Measurements from ENCODE around the gene NDUFAF5. TPM values are rescaled to one million over a fixed set of nuclear protein-coding genes. Genes with fewer than 3 reads are reported as not detected.
A peak's percentile ranks its signal among the peaks of the same experiment; 100 is the strongest.

Gene NDUFAF5
- total and polyA plus RNA-seq, 7 donors: 28.2 to 49.7 (median 39.7) TPM

DNA sequence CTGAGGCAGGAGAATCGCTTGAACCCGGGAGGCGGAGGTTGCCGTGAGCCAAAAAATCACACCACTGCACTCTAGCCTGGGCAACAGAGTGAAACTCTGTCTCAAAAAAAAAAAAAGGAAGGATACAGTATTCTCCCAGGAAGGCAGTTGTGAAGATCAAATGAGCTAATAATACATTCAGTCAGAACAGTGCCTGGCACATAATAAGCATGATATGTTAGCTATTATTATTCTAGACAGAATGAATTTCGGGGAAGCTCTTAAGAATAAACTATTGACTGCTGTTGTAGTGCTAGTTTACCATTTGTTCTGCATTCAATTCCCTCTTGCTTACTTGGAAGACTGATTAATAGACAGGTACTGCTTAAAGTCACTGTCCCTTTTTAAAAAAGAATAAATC lies 40.6 kb downstream of the NDUFAF5 start:
- ATAC-seq (no peak), DNase-seq (no peak)
- intact Hi-C loops (cut with DNase I): no loop called here
- Histone ChIP-seq H3K27me3 (ENCODE audit: insufficient read depth in 3 of 3, low read length in 2 of 3) (no peaks in the 10 kb centered on the region), H3K27ac (no peak overlapping the region), H3K4me1 (peaks cover 1% of the 10 kb centered on the region), H3K4me3 (no peak overlapping the region), H3K36me3 (ENCODE audit: insufficient read depth in 1 of 2, low read depth in 1 of 2) (peaks cover 0 to 2% of the 10 kb centered on the region in 2 donors), H3K9me3 (peaks cover 6% of the 10 kb centered on the region)
- TF ChIP-seq, protein P1, sequence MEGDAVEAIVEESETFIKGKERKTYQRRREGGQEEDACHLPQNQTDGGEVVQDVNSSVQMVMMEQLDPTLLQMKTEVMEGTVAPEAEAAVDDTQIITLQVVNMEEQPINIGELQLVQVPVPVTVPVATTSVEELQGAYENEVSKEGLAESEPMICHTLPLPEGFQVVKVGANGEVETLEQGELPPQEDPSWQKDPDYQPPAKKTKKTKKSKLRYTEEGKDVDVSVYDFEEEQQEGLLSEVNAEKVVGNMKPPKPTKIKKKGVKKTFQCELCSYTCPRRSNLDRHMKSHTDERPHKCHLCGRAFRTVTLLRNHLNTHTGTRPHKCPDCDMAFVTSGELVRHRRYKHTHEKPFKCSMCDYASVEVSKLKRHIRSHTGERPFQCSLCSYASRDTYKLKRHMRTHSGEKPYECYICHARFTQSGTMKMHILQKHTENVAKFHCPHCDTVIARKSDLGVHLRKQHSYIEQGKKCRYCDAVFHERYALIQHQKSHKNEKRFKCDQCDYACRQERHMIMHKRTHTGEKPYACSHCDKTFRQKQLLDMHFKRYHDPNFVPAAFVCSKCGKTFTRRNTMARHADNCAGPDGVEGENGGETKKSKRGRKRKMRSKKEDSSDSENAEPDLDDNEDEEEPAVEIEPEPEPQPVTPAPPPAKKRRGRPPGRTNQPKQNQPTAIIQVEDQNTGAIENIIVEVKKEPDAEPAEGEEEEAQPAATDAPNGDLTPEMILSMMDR (IDR thresholded peaks at IDR 0.05): no peak
- 76 to 84% (median 80%) methylated on average over 4 to 5 of the region's 5 CpGs for WGBS, 3 donors

DNA sequence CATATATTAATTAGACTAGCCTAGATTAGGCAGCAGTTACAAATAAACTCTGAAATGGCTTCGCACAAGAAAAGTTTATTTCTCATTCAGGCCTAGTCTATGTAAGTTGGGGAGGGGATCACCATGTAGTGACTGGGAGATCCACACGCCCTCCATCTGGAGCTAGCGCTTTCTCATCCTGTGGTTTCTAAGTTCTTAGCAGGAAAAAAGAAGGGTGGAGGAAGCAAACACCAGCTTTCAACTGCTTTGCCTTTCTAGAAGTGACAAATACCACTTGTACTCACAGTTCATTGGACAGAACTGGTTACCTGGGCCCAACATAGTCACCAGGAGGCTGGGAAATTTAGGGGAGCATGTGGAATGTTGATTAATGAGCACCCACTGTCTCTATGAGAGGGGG lies 46.6 kb downstream of the NDUFAF5 start:
- 86 to 91% (median 90%) methylated on average over 3 of the region's 3 CpGs for WGBS, 3 donors
- TF ChIP-seq, protein P1 (IDR thresholded peaks at IDR 0.05): no peak
- intact Hi-C loops (cut with DNase I): no loop called here

DNA sequence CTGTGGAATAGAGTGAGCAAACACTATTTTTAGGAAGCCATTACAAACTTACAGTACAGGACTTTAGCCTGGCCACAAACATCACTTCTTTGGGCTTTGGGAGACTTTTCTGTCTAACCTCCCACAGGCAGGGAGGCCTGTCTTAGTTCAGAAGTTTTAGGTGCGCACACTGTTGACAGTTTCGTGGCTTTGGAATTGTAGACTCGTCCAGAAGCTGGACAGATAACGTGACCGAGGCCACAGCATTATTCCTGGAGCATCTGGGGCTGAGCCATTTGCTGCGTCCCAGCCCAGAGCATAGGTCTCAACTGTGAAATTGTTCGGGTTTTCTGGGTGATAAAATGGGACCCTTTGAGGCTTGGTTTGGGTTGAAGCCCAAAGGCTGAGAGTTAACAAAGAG lies 53.8 kb downstream of the NDUFAF5 start:
- TF ChIP-seq, protein P1 (IDR thresholded peaks at IDR 0.05): no peak
- Histone ChIP-seq H3K36me3 (ENCODE audit: insufficient read depth in 1 of 2, low read depth in 1 of 2) (no peaks in the 10 kb centered on the region), H3K27me3 (ENCODE audit: insufficient read depth in 3 of 3, low read length in 2 of 3) (no peaks in the 10 kb centered on the region), H3K9me3 (no peaks in the 10 kb centered on the region), H3K4me1 (no peaks in the 10 kb centered on the region), H3K4me3 (no peak overlapping the region), H3K27ac (no peak overlapping the region)
- no peak for DNase-seq
- ATAC-seq: no peak
- 68 to 71% (median 69%) methylated on average over 7 of the region's 7 CpGs for WGBS, 3 donors
- intact Hi-C loops (cut with DNase I): no loop called here

More for the DNA sequence above, 46.6 kb downstream of the NDUFAF5 start:
- Histone ChIP-seq H3K4me3 (no peak overlapping the region), H3K9me3 (no peaks in the 10 kb centered on the region), H3K4me1 (no peaks in the 10 kb centered on the region), H3K36me3 (ENCODE audit: insufficient read depth in 1 of 2, low read depth in 1 of 2) (no peaks in the 10 kb centered on the region), H3K27ac (no peak overlapping the region), H3K27me3 (ENCODE audit: insufficient read depth in 3 of 3, low read length in 2 of 3) (no peaks in the 10 kb centered on the region)
- DNase-seq: no peak
- no peak for ATAC-seq

DNA sequence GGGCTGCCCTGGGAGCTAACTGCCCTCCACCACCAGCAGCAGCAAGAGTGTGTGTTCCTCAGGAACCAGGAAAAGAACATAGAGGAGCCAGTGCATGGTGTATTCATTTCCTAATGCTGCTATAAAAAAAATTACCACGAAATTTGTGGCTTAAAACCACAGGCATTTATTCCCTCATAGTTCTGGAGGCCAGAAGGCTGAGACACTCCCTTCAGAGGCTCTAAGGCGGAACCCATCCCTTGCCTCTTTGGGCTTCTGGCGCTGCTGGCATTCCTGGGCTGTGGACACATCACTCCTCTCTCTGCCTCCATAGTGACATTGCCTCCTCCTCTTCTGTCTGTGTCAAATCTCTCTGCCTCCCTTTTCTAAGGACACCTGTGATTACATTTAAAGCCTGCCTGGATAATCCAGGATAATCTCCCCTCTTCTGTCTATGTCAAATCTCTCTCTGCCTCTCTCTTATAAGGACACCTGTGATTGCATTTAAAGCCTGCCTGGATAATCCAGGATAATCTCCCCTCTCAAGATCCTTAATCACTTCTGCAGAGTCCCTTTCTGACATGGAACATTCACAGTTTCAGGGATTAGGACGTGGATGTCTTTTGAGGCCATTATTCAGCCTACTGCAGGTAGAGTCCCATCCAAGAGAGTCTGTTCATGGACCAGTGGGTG lies 54.7 kb downstream of the NDUFAF5 start:
- no peaks in the 10 kb centered on the region for H3K4me1 ChIP-seq
- 49 to 59% (median 50%) methylated on average over 4 of the region's 4 CpGs for WGBS, 3 donors
- peak in 1 of 4 donors; percentile 27 for ATAC-seq
- no peak for DNase-seq
- no peak overlapping the region for H3K27ac ChIP-seq
- intact Hi-C loops (cut with DNase I): no loop called here
- H3K9me3 ChIP-seq: no peaks in the 10 kb centered on the region
- no peaks in the 10 kb centered on the region for H3K27me3 ChIP-seq (ENCODE audit: insufficient read depth in 3 of 3, low read length in 2 of 3)
- no peaks in the 10 kb centered on the region for H3K36me3 ChIP-seq (ENCODE audit: insufficient read depth in 1 of 2, low read depth in 1 of 2)
- TF ChIP-seq, protein P1 (IDR thresholded peaks at IDR 0.05): no peak
- H3K4me3 ChIP-seq: no peak overlapping the region

DNA sequence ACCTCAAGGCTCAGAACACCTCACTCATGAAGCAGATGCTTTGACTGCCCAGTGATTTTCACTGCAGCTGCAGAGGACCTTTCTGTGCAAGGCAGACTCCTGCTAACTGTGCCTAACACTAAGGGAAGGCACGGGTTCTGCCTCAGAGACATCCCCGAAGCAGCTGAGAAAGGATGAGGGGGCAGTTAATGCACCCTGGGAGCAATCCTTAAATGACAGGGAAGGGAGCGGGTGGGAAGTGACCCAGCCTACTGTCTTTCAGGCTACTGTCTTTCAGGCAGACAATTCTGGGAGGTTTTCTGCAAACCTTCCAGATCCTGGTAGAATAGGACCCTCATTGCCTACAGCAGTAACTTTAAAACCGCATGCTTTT lies 55.3 kb downstream of the NDUFAF5 start:
- intact Hi-C loops (cut with DNase I): no loop called here
- 68 to 72% (median 70%) methylated on average over 4 of the region's 4 CpGs for WGBS, 3 donors

More for the DNA sequence above, 55.3 kb downstream of the NDUFAF5 start:
- no peaks in the 10 kb centered on the region for H3K27me3 ChIP-seq (ENCODE audit: insufficient read depth in 3 of 3, low read length in 2 of 3)
- H3K27ac ChIP-seq: no peak overlapping the region
- H3K36me3 ChIP-seq (ENCODE audit: insufficient read depth in 1 of 2, low read depth in 1 of 2): no peaks in the 10 kb centered on the region
- H3K4me3 ChIP-seq: no peak overlapping the region
- ATAC-seq (no peak), DNase-seq (no peak)
- no peaks in the 10 kb centered on the region for H3K4me1 ChIP-seq
- TF ChIP-seq, protein P1 (IDR thresholded peaks at IDR 0.05): no peak
- H3K9me3 ChIP-seq: no peaks in the 10 kb centered on the region

Data from psoas muscle (tissue), 8 donors.